Measurements from ENCODE around the gene CREG2.

Gene CREG2

DNA sequence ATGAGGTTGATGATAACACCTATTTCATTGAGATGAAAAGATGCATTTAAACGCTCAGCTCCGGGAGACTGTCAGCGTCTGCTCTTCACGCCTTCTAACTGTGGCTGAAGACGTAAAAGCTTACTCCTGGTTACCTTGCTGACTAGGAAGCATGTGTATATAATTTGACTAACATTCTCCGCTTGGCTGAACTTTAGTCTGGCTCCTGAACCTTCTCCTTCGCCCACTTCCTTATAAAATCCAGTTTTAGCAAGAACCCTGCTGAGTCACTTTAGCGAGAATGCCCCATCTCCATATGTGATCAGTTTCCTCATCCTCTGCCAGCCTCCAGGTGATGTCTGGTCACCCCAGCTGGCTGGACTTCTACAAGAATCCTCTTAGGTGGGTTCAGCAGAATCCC, 12.7 kb upstream of the CREG2 start:
- FAIRE-seq = no peak
- no peak for DNase-seq (ENCODE audit: insufficient read length, low spot score)
- TF ChIP-seq SPI1 (IDR thresholded peaks at IDR 0.05; ENCODE audit: low read depth, low read length) (no peak), PAX5 (IDR thresholded peaks at IDR 0.05; ENCODE audit: insufficient read depth, low read length, severe bottlenecking) (no peak), POU2F2 (IDR thresholded peaks at IDR 0.05; ENCODE audit: low read depth, low read length) (no peak), TAF1 (IDR thresholded peaks at IDR 0.05; ENCODE audit: low read depth, low read length) (no peak), POLR2AphosphoS5 (IDR thresholded peaks at IDR 0.05; ENCODE audit: low read depth, low read length) (no peak), POLR2A (IDR thresholded peaks at IDR 0.05; ENCODE audit: low read depth, low read length) (no peak)

DNA sequence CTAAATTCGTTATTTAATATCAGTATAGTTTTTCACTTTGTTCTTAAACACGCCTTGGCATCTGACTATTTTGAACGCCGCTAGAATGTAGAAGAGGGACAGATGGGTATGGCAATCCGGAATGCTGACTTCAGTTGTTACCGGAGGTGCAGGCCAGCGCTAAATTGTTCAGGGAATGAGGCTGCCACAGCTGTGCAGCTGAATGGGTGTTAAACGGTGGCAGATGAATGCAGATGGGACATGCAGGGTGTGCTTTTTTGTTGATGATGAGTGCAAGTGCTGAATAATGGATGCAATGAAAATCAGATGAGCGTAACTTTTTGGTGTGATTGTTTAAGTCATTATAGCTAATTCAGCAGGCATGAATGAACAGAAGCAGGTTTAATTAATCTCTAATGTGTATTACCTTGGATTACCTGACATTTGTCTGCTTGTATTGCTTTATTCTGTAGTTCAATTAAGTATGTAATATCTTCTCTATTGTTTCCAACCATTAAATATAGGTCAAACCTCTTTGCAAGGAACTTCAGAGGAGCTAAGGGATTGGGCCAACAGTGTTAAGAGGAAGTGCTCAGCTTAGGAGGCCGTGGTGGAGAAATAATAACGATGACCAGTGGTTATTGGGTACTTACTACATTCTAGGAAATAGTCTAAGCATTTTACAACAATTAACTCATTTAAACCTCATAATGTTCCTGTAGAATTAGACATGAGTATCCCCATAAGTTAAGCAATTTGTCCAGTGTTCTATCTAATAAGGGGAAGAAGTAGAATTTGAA, 11.9 kb upstream of the CREG2 start:
- FAIRE-seq (no peak), DNase-seq (ENCODE audit: insufficient read length, low spot score) (no peak)
- no peak for TF ChIP-seq PAX5 (IDR thresholded peaks at IDR 0.05; ENCODE audit: insufficient read depth, low read length, severe bottlenecking)
- TF ChIP-seq POLR2A (IDR thresholded peaks at IDR 0.05; ENCODE audit: low read depth, low read length) = no peak
- no peak for TF ChIP-seq SPI1 (IDR thresholded peaks at IDR 0.05; ENCODE audit: low read depth, low read length)
- no peak for TF ChIP-seq POLR2AphosphoS5 (IDR thresholded peaks at IDR 0.05; ENCODE audit: low read depth, low read length)
- no peak for TF ChIP-seq POU2F2 (IDR thresholded peaks at IDR 0.05; ENCODE audit: low read depth, low read length)
- TF ChIP-seq TAF1 (IDR thresholded peaks at IDR 0.05; ENCODE audit: low read depth, low read length) = no peak

GRCh38 chr2:101398116-101398821, 11.0 kb upstream of the CREG2 start:
- FAIRE-seq (no peak), DNase-seq (ENCODE audit: insufficient read length, low spot score) (no peak)
- no peak for TF ChIP-seq POLR2AphosphoS5 (IDR thresholded peaks at IDR 0.05; ENCODE audit: low read depth, low read length)
- no peak for TF ChIP-seq POU2F2 (IDR thresholded peaks at IDR 0.05; ENCODE audit: low read depth, low read length)
- TF ChIP-seq SPI1 (IDR thresholded peaks at IDR 0.05; ENCODE audit: low read depth, low read length) = no peak
- no peak for TF ChIP-seq POLR2A (IDR thresholded peaks at IDR 0.05; ENCODE audit: low read depth, low read length)

DNA sequence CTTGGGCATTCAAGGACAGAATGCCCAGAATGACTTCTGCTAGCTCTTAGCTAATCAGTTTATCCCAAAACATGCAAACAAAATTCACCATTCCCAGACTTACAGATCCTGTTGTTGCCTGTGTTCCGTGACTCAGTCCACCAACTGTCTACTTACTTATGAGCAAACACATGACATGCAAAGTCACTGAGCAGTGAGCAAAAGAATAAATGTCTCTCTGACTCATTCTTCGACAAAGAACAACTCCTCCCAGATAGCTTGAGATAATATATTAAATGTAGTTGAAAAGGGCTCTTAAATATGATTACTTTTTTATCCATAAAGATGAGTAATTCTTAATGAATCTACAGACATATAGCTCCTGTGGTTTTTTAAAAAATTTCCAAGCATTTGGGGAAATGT, 9.0 kb upstream of the CREG2 start:
- DNase-seq (ENCODE audit: insufficient read length, low spot score) (no peak), FAIRE-seq (no peak)
- TF ChIP-seq TAF1 (IDR thresholded peaks at IDR 0.05; ENCODE audit: low read depth, low read length) = no peak

DNA sequence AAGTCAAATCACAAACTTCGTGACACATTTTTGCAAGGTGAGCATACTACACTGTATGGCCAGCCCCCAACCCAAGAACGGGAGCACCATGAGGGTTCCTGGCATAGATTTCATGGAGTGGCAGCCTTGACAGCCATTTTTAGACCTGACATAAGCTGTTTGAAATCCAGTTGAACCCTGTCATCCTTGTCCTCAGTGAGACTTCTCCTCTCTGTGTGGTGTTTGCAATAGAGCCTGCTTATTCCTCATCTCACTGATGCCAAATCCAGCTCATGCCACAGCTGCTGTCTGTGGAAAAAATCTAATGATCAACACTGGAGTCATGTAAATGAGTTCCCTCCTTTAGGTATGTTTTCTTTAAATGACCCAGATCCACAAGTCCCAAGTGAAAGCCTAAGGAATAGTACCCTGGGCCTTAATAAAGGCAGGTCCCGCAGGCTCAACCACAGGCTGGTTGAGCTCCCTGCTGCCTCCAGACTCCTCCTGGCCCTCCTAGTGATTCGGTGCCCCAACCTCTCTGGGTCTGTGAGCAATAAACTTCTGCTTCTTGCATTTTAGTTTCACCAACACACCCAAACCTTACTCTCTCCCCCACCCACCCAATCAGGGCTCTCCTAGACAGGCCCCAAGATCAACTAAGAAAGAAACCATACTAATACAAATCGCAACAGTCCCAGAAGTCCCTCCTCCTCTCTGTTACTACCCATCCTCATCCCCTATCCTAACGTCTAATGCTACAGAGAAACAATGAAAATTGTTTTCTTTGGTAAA, 8.4 kb upstream of the CREG2 start:
- no peak for DNase-seq (ENCODE audit: insufficient read length, low spot score)
- FAIRE-seq = no peak
- TF ChIP-seq POU2F2 (IDR thresholded peaks at IDR 0.05; ENCODE audit: low read depth, low read length) = no peak
- no peak for TF ChIP-seq POLR2A (IDR thresholded peaks at IDR 0.05; ENCODE audit: low read depth, low read length)
- TF ChIP-seq PAX5 (IDR thresholded peaks at IDR 0.05; ENCODE audit: insufficient read depth, low read length, severe bottlenecking) = no peak
- no peak for TF ChIP-seq TAF1 (IDR thresholded peaks at IDR 0.05; ENCODE audit: low read depth, low read length)
- no peak for TF ChIP-seq POLR2AphosphoS5 (IDR thresholded peaks at IDR 0.05; ENCODE audit: low read depth, low read length)
- TF ChIP-seq SPI1 (IDR thresholded peaks at IDR 0.05; ENCODE audit: low read depth, low read length) = no peak

GRCh38 chr2:101388232-101388631, 929 bp upstream of the CREG2 start:
- FAIRE-seq = no peak

GRCh38 chr2:101386599-101387150, 628 bp downstream of the CREG2 start:
- no peak for DNase-seq (ENCODE audit: insufficient read length, low spot score)
- no peak for TF ChIP-seq POU2F2 (IDR thresholded peaks at IDR 0.05; ENCODE audit: low read depth, low read length)
- TF ChIP-seq TAF1 (IDR thresholded peaks at IDR 0.05; ENCODE audit: low read depth, low read length) = no peak
- TF ChIP-seq PAX5 (IDR thresholded peaks at IDR 0.05; ENCODE audit: insufficient read depth, low read length, severe bottlenecking) = no peak
- no peak for FAIRE-seq

More at GRCh38 chr2:101388232-101388631, 929 bp upstream of the CREG2 start:
- TF ChIP-seq PAX5 (IDR thresholded peaks at IDR 0.05; ENCODE audit: insufficient read depth, low read length, severe bottlenecking) = no peak
- no peak for TF ChIP-seq POLR2AphosphoS5 (IDR thresholded peaks at IDR 0.05; ENCODE audit: low read depth, low read length)
- no peak for TF ChIP-seq POU2F2 (IDR thresholded peaks at IDR 0.05; ENCODE audit: low read depth, low read length)
- TF ChIP-seq SPI1 (IDR thresholded peaks at IDR 0.05; ENCODE audit: low read depth, low read length) = no peak
- TF ChIP-seq POLR2A (IDR thresholded peaks at IDR 0.05; ENCODE audit: low read depth, low read length) = no peak
- no peak for TF ChIP-seq TAF1 (IDR thresholded peaks at IDR 0.05; ENCODE audit: low read depth, low read length)
- no peak for DNase-seq (ENCODE audit: insufficient read length, low spot score)

- TF ChIP-seq PAX5 (IDR thresholded peaks at IDR 0.05; ENCODE audit: insufficient read depth, low read length, severe bottlenecking) (no peak), POLR2AphosphoS5 (IDR thresholded peaks at IDR 0.05; ENCODE audit: low read depth, low read length) (no peak), SPI1 (IDR thresholded peaks at IDR 0.05; ENCODE audit: low read depth, low read length) (no peak), POLR2A (IDR thresholded peaks at IDR 0.05; ENCODE audit: low read depth, low read length) (no peak), POU2F2 (IDR thresholded peaks at IDR 0.05; ENCODE audit: low read depth, low read length) (no peak), TAF1 (IDR thresholded peaks at IDR 0.05; ENCODE audit: low read depth, low read length) (no peak)
- FAIRE-seq (no peak), DNase-seq (ENCODE audit: insufficient read length, low spot score) (no peak)
These were observed 4.2 kb downstream of the CREG2 start for GRCh38 chr2:101383016-101383541.

GRCh38 chr2:101382442-101382841, 4.9 kb downstream of the CREG2 start:
- no peak for DNase-seq (ENCODE audit: insufficient read length, low spot score)
- FAIRE-seq = no peak
- no peak for TF ChIP-seq PAX5 (IDR thresholded peaks at IDR 0.05; ENCODE audit: insufficient read depth, low read length, severe bottlenecking)
- TF ChIP-seq TAF1 (IDR thresholded peaks at IDR 0.05; ENCODE audit: low read depth, low read length) = no peak
- TF ChIP-seq POLR2AphosphoS5 (IDR thresholded peaks at IDR 0.05; ENCODE audit: low read depth, low read length) = no peak
- TF ChIP-seq POU2F2 (IDR thresholded peaks at IDR 0.05; ENCODE audit: low read depth, low read length) = no peak
- no peak for TF ChIP-seq POLR2A (IDR thresholded peaks at IDR 0.05; ENCODE audit: low read depth, low read length)
- TF ChIP-seq SPI1 (IDR thresholded peaks at IDR 0.05; ENCODE audit: low read depth, low read length) = no peak

Data from GM12891 (cell line).